A673 (cell line): ENCODE results near the gene TRIM61. TPM values are rescaled to one million over a fixed set of nuclear protein-coding genes. Genes with fewer than 3 reads are reported as not detected.

Experiments
- BruUV-seq: library from RNA; stranded (reverse); fragments of 400-500 nt; replicated peaks from 2 replicates; lab custom pipeline; 2021; lab: Mats Ljungman, UMichigan
- CTCF ChIA-PET: fragments of 300-600 bp; sonication (Branson Sonifier 250); formaldehyde crosslinking; loops from one replicate; lab custom pipeline; 2022; ENCODE audit warnings: antibody characterized with exemption; lab: Charles Lee
- POLR2A ChIA-PET: fragments of 300-600 bp; sonication (Branson Sonifier 250); formaldehyde crosslinking; loops from one replicate; lab custom pipeline; 2022; ENCODE audit warnings: antibody characterized with exemption; ENCODE audit not compliant: low non-redundant PET; lab: Charles Lee
- DNase-seq: peaks from one replicate; pipeline ENCODE4 v3.0.0-alpha.2; 2015; ENCODE audit warnings: low spot score
- H3K27ac ChIP-seq: fragments of 200-600 bp; sonication (generic); 2 replicates; pipeline ENCODE4 v1.5.1; 2016; ENCODE audit warnings: mixed run types, low read depth, mild to moderate bottlenecking, mixed read lengths, antibody characterized with exemption, low read length; ENCODE audit not compliant: poor library complexity, severe bottlenecking
- H3K27me3 ChIP-seq: fragments of 200-600 bp; sonication (generic); replicated peaks from 2 replicates; pipeline ENCODE4 v1.6.1; 2017; ENCODE audit warnings: mixed run types, low read depth, mild to moderate bottlenecking, mixed read lengths, antibody characterized with exemption, low read length; ENCODE audit not compliant: insufficient read depth, poor library complexity
- H3K36me3 ChIP-seq: fragments of 200-600 bp; sonication (generic); 2 replicates; pipeline ENCODE4 v1.6.1; 2016; ENCODE audit warnings: mixed run types, mild to moderate bottlenecking, mixed read lengths, antibody characterized with exemption, low read length; ENCODE audit not compliant: insufficient read depth, poor library complexity, severe bottlenecking
- H3K4me1 ChIP-seq: fragments of 200-600 bp; sonication (generic); 2 replicates; pipeline ENCODE4 v1.6.1; 2017; ENCODE audit warnings: mixed run types, mild to moderate bottlenecking, mixed read lengths, antibody characterized with exemption, low read length; ENCODE audit not compliant: insufficient read depth, poor library complexity, severe bottlenecking
- H3K4me3 ChIP-seq: fragments of 200-600 bp; sonication (generic); 2 replicates; pipeline ENCODE4 v1.5.1; 2016; ENCODE audit warnings: low read depth, mixed run types, mild to moderate bottlenecking, mixed read lengths, low read length; ENCODE audit not compliant: poor library complexity, severe bottlenecking
- H3K9me3 ChIP-seq: fragments of 200-600 bp; sonication (generic); 2 replicates; pipeline ENCODE4 v1.6.1; 2016; ENCODE audit warnings: mixed run types, low read depth, mild to moderate bottlenecking, mixed read lengths, antibody characterized with exemption, low read length; ENCODE audit not compliant: poor library complexity, severe bottlenecking
- EZH2 ChIP-seq: fragments of 200-600 bp; sonication (generic); IDR thresholded peaks from 2 replicates; pipeline ENCODE4 v1.6.1; 2017; ENCODE audit warnings: borderline replicate concordance, low read depth, mild to moderate bottlenecking, mixed read lengths, antibody characterized with exemption, low read length; ENCODE audit not compliant: poor library complexity, severe bottlenecking
- intact Hi-C: fragments of 100-400 bp; cut with micrococcal nuclease; formaldehyde crosslinking; loops from one replicate; pipeline ENCODE4 v1.10.0; 2022; ENCODE audit not compliant: unreplicated experiment
- total RNA-seq: library from RNA; stranded (reverse); gene quantifications from 2 replicates; pipeline ENCODE4 v1.2.3, GENCODE V29; 2021
- TF ChIP-seq, protein P1 (sequence below): fragments of 300-800, 200-600 bp; sonication (generic); conservative IDR thresholded peaks from 2 replicates; pipeline ENCODE4 v1.5.1; 2017; ENCODE audit warnings: low read depth, mild to moderate bottlenecking, antibody characterized with exemption, low read length, moderate library complexity, mixed read lengths

TRIM61 gene
- total RNA-seq, 1 experiment from 2014 or later = 4.1 TPM

DNA sequence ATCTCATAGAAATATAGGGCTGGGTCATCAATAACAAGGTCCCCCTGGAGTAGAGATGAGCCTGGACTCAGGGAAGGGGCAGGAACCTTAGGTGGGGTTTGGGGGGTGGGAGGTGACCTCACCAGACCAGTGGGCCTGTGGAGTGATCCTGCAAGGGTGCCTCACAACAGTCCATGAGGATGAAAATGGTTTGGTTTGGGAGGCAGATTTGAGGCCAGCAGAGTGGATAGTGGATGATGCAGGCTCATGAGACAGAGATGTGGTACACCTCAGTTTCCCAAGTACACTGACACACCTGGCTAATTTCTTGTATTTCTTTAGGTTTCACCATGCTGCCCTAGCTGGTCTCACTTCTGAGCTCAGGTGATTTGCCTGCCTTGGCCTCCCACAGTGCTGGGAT lies 36.2 kb upstream of the TRIM61 start:
- POLR2A ChIA-PET = no interaction called here

GRCh38 chr4:165011403-165011802 lies 33.9 kb upstream of the TRIM61 start:
- TF ChIP-seq EZH2 = no peak
- TF ChIP-seq, protein P1, sequence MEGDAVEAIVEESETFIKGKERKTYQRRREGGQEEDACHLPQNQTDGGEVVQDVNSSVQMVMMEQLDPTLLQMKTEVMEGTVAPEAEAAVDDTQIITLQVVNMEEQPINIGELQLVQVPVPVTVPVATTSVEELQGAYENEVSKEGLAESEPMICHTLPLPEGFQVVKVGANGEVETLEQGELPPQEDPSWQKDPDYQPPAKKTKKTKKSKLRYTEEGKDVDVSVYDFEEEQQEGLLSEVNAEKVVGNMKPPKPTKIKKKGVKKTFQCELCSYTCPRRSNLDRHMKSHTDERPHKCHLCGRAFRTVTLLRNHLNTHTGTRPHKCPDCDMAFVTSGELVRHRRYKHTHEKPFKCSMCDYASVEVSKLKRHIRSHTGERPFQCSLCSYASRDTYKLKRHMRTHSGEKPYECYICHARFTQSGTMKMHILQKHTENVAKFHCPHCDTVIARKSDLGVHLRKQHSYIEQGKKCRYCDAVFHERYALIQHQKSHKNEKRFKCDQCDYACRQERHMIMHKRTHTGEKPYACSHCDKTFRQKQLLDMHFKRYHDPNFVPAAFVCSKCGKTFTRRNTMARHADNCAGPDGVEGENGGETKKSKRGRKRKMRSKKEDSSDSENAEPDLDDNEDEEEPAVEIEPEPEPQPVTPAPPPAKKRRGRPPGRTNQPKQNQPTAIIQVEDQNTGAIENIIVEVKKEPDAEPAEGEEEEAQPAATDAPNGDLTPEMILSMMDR = no peak
- Histone ChIP-seq H3K4me1 (no peaks in the 10 kb centered on the region), H3K36me3 (no peaks in the 10 kb centered on the region), H3K4me3 (no peak overlapping the region), H3K9me3 (no peaks in the 10 kb centered on the region), H3K27me3 (no peaks in the 10 kb centered on the region), H3K27ac (no peak overlapping the region)
- intact Hi-C loops = no loop called here
- ChIA-PET CTCF (no interaction called here), POLR2A (no interaction called here)
- no peak for DNase-seq
- no TSS peak for BruUV-seq

More for the DNA sequence above, 36.2 kb upstream of the TRIM61 start:
- Histone ChIP-seq H3K27me3 (no peaks in the 10 kb centered on the region), H3K36me3 (no peaks in the 10 kb centered on the region), H3K4me3 (no peak overlapping the region), H3K9me3 (no peaks in the 10 kb centered on the region), H3K27ac (no peak overlapping the region), H3K4me1 (no peaks in the 10 kb centered on the region)
- CTCF ChIA-PET = no interaction called here
- no peak for DNase-seq
- BruUV-seq = no TSS peak
- TF ChIP-seq EZH2 = no peak
- TF ChIP-seq, protein P1 = no peak
- intact Hi-C loops = no loop called here

- intact Hi-C loops = no loop called here
- DNase-seq = no peak
- no TSS peak for BruUV-seq
- no peaks in the 10 kb centered on the region for H3K4me1 ChIP-seq
- ChIA-PET POLR2A (no interaction called here), CTCF (no interaction called here)
- no peak for TF ChIP-seq EZH2
- TF ChIP-seq, protein P1 = no peak
- no peaks in the 10 kb centered on the region for H3K9me3 ChIP-seq
- no peak overlapping the region for H3K4me3 ChIP-seq
- H3K36me3 ChIP-seq = no peaks in the 10 kb centered on the region
- no peak overlapping the region for H3K27ac ChIP-seq
- no peaks in the 10 kb centered on the region for H3K27me3 ChIP-seq
Observed at GRCh38 chr4:165010991-165011390, 33.5 kb upstream of the TRIM61 start.
